Measurements from ENCODE around the gene ISYNA1. TPM values are rescaled to one million over a fixed set of nuclear protein-coding genes. Genes with fewer than 3 reads are reported as not detected.

Gene ISYNA1
- total and polyA plus RNA-seq, 2 of the 8 experiments (the other 6 are each of a cell fraction or from before 2014, with no cell fraction given), result 207 to 264 TPM

- TF ChIP-seq BRCA1 (IDR thresholded peaks at IDR 0.05; ENCODE audit: low read depth, low read length) (no peak), EGR1 (IDR thresholded peaks at IDR 0.05; ENCODE audit: borderline replicate concordance, low read depth, low read length) (no peak)
These were observed 12.9 kb downstream of the ISYNA1 start (continued) for GRCh38 chr19:18424890-18425514.
